ENCODE results near the gene YAE1. TPM values are rescaled to one million over a fixed set of nuclear protein-coding genes. Genes with fewer than 3 reads are reported as not detected.

The YAE1 gene
- total and polyA plus RNA-seq, 2 of the 13 experiments (the other 11 are each of a cell fraction or from before 2014, with no cell fraction given) = 18.7 to 28.3 TPM

DNA sequence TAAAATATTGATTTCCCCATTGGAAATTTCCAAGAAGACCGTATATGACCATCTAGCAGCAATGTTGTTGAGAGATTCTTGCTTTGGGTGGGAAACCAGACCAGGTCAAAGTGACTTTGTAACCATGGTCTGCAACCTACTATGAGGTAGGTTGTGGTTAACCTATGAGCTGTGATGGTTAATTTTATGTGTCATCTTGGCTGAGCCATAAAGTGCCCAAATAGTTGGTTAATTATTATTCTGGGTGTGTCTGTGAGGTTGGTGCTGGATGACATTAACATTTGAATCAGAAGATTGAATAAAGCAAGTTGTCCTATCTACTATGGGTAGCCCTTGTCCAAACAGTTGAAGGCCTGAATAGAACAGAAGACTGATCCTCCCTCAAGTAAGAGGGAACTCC is 38.9 kb downstream of the YAE1 start (continued):
- TF ChIP-seq ZNF687 (CRISPR knock-in tag; IDR thresholded peaks at IDR 0.05) = no peak

DNA sequence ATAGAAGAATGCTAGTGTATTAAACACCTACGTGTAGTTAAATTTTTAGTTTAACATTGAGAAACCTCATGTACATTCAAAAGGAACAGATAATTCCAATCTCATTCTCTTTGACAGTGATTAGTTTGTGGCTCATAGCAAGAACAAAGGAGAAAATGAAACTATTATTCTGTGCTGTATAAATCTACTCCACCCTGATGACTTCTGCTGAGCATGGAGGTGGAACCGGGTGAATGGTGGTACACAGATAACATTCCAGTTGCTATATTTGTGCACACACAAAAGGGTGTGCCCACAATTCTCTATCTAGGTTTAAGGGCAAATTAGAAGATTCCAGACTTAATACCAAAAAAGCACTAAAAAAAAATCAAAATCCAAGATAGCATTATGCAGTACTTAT is 40.1 kb downstream of the YAE1 start:
- intact Hi-C loops (cut with micrococcal nuclease; ENCODE audit: unreplicated experiment) (no loop called here), in situ Hi-C loops (cut with HindIII; ENCODE audit: extremely low pct_ligation_motif_present, low pct_unique_long_range_greater_than_20kb) (no loop called here)
- Histone ChIP-seq H3K4me1 (ENCODE audit: insufficient read depth, low read length) (no peaks in the 10 kb centered on the region), H3K9ac (ENCODE audit: insufficient read depth, low read depth, low read length) (no peak overlapping the region), H4K20me1 (ENCODE audit: insufficient read depth, low read length) (no peaks in the 10 kb centered on the region), H3K27ac (ENCODE audit: extremely low read length, insufficient read depth, low read length) (no peak overlapping the region), H2AFZ (ENCODE audit: low read length) (no peak overlapping the region), H3K36me3 (replicated peaks in 1 of 2; ENCODE audit: control insufficient read depth in 1 of 2, insufficient read depth in 2 of 2, low read length in 2 of 2) (no peaks in the 10 kb centered on the region), H3K79me2 (ENCODE audit: insufficient read depth, low read length) (no peaks in the 10 kb centered on the region), H3K27me3 (ENCODE audit: control insufficient read depth in 1 of 2, insufficient read depth in 2 of 2, low read length in 2 of 2) (no peaks in the 10 kb centered on the region; a peak in 1 of 5 replicates), H3K9me3 (ENCODE audit: low read length) (no peaks in the 10 kb centered on the region), H3K4me2 (ENCODE audit: low read depth, low read length) (no peak overlapping the region), H3K4me3 (replicated peaks in 1 of 3; ENCODE audit: insufficient read depth in 1 of 3, low read depth in 2 of 3, low read length in 3 of 3) (no peak overlapping the region)
- WGBS (ENCODE audit: low lambda C conversion rate) = 67% methylated on average over 2 of the region's 2 CpGs
- FAIRE-seq (no peak), DNase-seq (ENCODE audit: low spot score) (no peak), ATAC-seq (no peak)
- ChIA-PET POLR2A (interaction anchor here (1.0 kb wide), 1 partner anchor 15 kb away, joined by 3 read pairs; no protein-coding TSS in a partner anchor), CTCF (ENCODE audit: low intra/inter-chr PET ratio, low total read pairs) (no interaction called here)
- no TSS peak for BruUV-seq (replicated peaks)
- TF ChIP-seq ATAD3A (CRISPR knock-in tag; IDR thresholded peaks at IDR 0.05) (no peak), ONECUT2 (CRISPR knock-in tag; IDR thresholded peaks at IDR 0.05) (no peak), MEIS2 (CRISPR knock-in tag; IDR thresholded peaks at IDR 0.05) (no peak), ZBTB49 (CRISPR knock-in tag; IDR thresholded peaks at IDR 0.05; ENCODE audit: borderline replicate concordance) (no peak), ZNF619 (CRISPR knock-in tag; IDR thresholded peaks at IDR 0.05) (no peak), FOXM1 (CRISPR knock-in tag; IDR thresholded peaks at IDR 0.05) (no peak), CSRNP2 (CRISPR knock-in tag; conservative IDR thresholded peaks at IDR 0.05; ENCODE audit: low read depth) (no peak), CBX1 (IDR thresholded peaks at IDR 0.05; ENCODE audit: low read depth) (no peak), CHD2 (IDR thresholded peaks at IDR 0.05; ENCODE audit: low read depth, low read length) (no peak)

Measured in HepG2 (cell line).